ENCODE measurements around the gene ASIC2. TPM values are rescaled to one million over a fixed set of nuclear protein-coding genes. Genes with fewer than 3 reads are reported as not detected.

The ASIC2 gene
- total RNA-seq, 1 experiment from 2014 or later = 0.74 TPM

GRCh38 chr17:33338242-33338641 is 45.1 kb upstream of the ASIC2 start:
- Histone ChIP-seq H3K4me2 (ENCODE audit: insufficient read depth, insufficient read length, low read length) (no peak overlapping the region), H3K79me1 (ENCODE audit: insufficient read depth, low read depth, low read length, poor library complexity, severe bottlenecking) (no peaks in the 10 kb centered on the region), H4K91ac (ENCODE audit: insufficient read length, low read depth, low read length) (no peak overlapping the region), H3K9me3 (ENCODE audit: control insufficient read depth, low read depth, low read length) (no peaks in the 10 kb centered on the region), H3K14ac (ENCODE audit: insufficient read depth, low read length) (no peak overlapping the region), H3K4ac (ENCODE audit: low read depth, low read length) (no peak overlapping the region), H3K27ac (ENCODE audit: insufficient read length, low read depth, low read length) (no peak overlapping the region), H2AFZ (ENCODE audit: low read length) (no peak overlapping the region), H3K23me2 (ENCODE audit: insufficient read length, low read depth, low read length, poor library complexity, severe bottlenecking) (no peaks in the 10 kb centered on the region), H3K23ac (ENCODE audit: insufficient read length, low read depth, low read length) (no peak overlapping the region), H2BK15ac (ENCODE audit: low read depth, low read length) (no peak overlapping the region), H4K8ac (replicated peaks; ENCODE audit: insufficient read length, low read depth, low read length) (no peak overlapping the region), H4K5ac (ENCODE audit: insufficient read length, low read depth, low read length) (no peak overlapping the region), H3T11ph (ENCODE audit: low read length) (no peak overlapping the region), H4K20me1 (ENCODE audit: control insufficient read depth, insufficient read depth, insufficient read length) (no peaks in the 10 kb centered on the region), H2BK5ac (ENCODE audit: insufficient read length, low read length) (no peak overlapping the region), H3K4me1 (ENCODE audit: insufficient read depth, low read length) (no peaks in the 10 kb centered on the region), H3K56ac (ENCODE audit: insufficient read length, low read depth, low read length) (no peak overlapping the region), H3K27me3 (ENCODE audit: insufficient read depth, low read length) (no peaks in the 10 kb centered on the region; the same call in none of the 2 replicates), H3K9ac (ENCODE audit: extremely low read depth, insufficient read length, low read length) (no peak overlapping the region), H2BK120ac (ENCODE audit: low read depth, low read length, poor library complexity, severe bottlenecking) (no peak overlapping the region), H3K18ac (ENCODE audit: insufficient read length, low read depth, low read length) (no peak overlapping the region), H3K79me2 (ENCODE audit: insufficient read depth, low read length) (no peaks in the 10 kb centered on the region), H2AK5ac (ENCODE audit: insufficient read length, low read length) (no peak overlapping the region), H2BK20ac (ENCODE audit: low read depth, low read length, poor library complexity, severe bottlenecking) (no peak overlapping the region), H2BK12ac (ENCODE audit: insufficient read length, low read depth, low read length) (no peak overlapping the region)
- no peak overlapping the region for H3K27ac Mint-ChIP-seq
- H3K36me3 Mint-ChIP-seq (ENCODE audit: insufficient read depth in 1 of 3, low read depth in 3 of 3) = no peaks in the 10 kb centered on the region; a peak in 1 of 7 replicates
- no peak for DNase-seq
- TF ChIP-seq CTCF (conservative IDR thresholded peaks at IDR 0.05) = no peak
- peaks cover 57% of the 10 kb centered on the region for H3K27me3 Mint-ChIP-seq (ENCODE audit: low read depth)
- H3K4me1 Mint-ChIP-seq = peaks cover 36% of the 10 kb centered on the region in 2 experiments
- H3K4me3 Mint-ChIP-seq = no peak overlapping the region
- no peaks in the 10 kb centered on the region for H3K9me3 Mint-ChIP-seq
- no CpG with 5 or more reads among the region's 4 CpGs for WGBS (ENCODE audit: extremely low coverage, insufficient read length, low lambda C conversion rate)

All from H9 (cell line).